ENCODE measurements around the gene MRPL47.
A peak's percentile ranks its signal among the peaks of the same experiment; 100 is the strongest.

The MRPL47 gene

DNA sequence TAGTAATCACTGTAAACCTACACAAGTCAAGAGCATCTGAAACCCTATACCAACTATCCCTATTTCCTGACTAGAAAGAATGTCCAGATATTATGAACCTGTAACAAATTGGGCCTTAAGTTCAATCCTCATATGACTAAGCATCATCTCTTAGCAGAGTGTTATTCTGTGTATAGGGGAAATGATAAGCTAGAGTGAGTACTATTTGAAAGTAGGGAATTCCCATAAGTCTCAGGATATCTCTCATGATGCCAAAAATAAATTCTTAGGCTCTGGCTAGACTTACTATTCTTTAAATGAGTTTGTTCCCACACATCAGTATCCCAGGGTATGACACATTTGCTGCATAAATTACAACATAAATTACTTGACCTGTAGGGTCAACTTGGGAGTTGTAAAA, 15.3 kb downstream of the MRPL47 start:
- no peak overlapping the region for H3K4me3 ChIP-seq (ENCODE audit: low read depth, low read length)
- TF ChIP-seq, protein P1, sequence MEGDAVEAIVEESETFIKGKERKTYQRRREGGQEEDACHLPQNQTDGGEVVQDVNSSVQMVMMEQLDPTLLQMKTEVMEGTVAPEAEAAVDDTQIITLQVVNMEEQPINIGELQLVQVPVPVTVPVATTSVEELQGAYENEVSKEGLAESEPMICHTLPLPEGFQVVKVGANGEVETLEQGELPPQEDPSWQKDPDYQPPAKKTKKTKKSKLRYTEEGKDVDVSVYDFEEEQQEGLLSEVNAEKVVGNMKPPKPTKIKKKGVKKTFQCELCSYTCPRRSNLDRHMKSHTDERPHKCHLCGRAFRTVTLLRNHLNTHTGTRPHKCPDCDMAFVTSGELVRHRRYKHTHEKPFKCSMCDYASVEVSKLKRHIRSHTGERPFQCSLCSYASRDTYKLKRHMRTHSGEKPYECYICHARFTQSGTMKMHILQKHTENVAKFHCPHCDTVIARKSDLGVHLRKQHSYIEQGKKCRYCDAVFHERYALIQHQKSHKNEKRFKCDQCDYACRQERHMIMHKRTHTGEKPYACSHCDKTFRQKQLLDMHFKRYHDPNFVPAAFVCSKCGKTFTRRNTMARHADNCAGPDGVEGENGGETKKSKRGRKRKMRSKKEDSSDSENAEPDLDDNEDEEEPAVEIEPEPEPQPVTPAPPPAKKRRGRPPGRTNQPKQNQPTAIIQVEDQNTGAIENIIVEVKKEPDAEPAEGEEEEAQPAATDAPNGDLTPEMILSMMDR (IDR thresholded peaks at IDR 0.05; ENCODE audit: low read depth, low read length), result no peak

DNA sequence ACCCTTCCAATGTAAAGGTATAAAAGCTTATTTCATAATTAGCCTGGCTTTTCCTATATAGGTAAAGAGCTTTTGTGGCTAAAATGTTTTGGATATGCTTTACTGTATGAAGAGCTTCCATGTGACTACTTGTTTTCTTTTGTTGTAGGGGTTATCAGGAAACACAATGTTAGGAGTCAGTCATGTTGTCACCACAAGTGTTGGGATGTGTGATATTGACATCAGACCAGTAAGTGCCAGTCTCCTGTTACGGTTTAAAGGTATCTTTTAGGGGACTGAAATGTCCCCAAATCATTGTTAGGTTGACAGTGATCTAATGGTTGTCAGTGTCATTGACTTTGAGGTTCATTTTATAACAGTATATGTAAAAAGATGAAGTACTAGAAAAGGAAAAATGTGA, 23.4 kb downstream of the MRPL47 start:
- TF ChIP-seq, protein P1 (IDR thresholded peaks at IDR 0.05; ENCODE audit: low read depth, low read length), result no peak

DNA sequence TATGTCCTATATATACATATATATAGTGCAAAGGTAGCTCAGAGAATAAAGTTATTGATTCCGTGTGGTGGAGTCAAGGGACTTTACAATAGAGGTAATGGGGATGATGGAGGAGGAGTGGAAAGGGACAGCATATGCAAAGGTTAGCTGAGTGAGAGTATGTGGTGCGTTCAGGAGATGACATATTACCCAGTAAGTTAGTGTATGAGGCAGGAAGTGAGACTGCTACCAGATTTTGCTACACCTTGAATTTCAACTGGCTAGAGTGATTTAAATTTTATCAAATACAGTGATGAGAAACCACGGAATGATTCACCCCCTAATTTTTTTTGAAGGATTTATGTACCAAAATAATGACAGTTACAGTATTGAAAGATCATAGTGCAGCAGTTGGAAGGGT, 38.9 kb downstream of the MRPL47 start:
- no peak overlapping the region for H3K4me3 ChIP-seq (ENCODE audit: low read depth, low read length)
- TF ChIP-seq, protein P1 (IDR thresholded peaks at IDR 0.05; ENCODE audit: low read depth, low read length), result no peak

More for the DNA sequence above, 23.4 kb downstream of the MRPL47 start:
- H3K4me3 ChIP-seq (ENCODE audit: low read depth, low read length), result no peak overlapping the region

- H3K4me3 ChIP-seq (ENCODE audit: low read depth, low read length), result peak overlapping the region; percentile 82
- TF ChIP-seq, protein P1 (IDR thresholded peaks at IDR 0.05; ENCODE audit: low read depth, low read length), result peak; percentile 29; the same call in 1 of the 2 replicates
Observed at GRCh38 chr3:179563271-179563783, 41.1 kb downstream of the MRPL47 start.

- TF ChIP-seq, protein P1 (IDR thresholded peaks at IDR 0.05; ENCODE audit: low read depth, low read length), result no peak
- peak within 1 kb of the TSS; percentile 82 for H3K4me3 ChIP-seq (ENCODE audit: low read depth, low read length)
Observed at GRCh38 chr3:179562591-179563270, 41.7 kb downstream of the MRPL47 start, which contains the start of gene ACTL6A. ACTL6A (plus strand) TSS chr3:179562926; CDS start chr3:179563093, 167 bp downstream.

GRCh38 chr3:179560791-179561190, 43.6 kb downstream of the MRPL47 start:
- TF ChIP-seq, protein P1 (IDR thresholded peaks at IDR 0.05; ENCODE audit: low read depth, low read length), result no peak
- H3K4me3 ChIP-seq (ENCODE audit: low read depth, low read length), result no peak overlapping the region

- TF ChIP-seq, protein P1 (IDR thresholded peaks at IDR 0.05; ENCODE audit: low read depth, low read length), result peak; percentile 83
- H3K4me3 ChIP-seq (ENCODE audit: low read depth, low read length), result no peak overlapping the region
Observed at GRCh38 chr3:179558742-179559364, 45.6 kb downstream of the MRPL47 start.

All from WI38 (cell line).